SKM-1 treated with dmso at 0.1 percent for 144 hours (cell line): ENCODE data around the gene CYRIA.
A peak's percentile ranks its signal among the peaks of the same experiment; 100 is the strongest.

Experiments
- DNase-seq: peaks from one replicate; lab custom pipeline; 2025; ENCODE audit not compliant: unreplicated experiment; lab: John Stamatoyannopoulos, UW

CYRIA gene

GRCh38 chr2:16632598-16632997 lies 33.0 kb downstream of the CYRIA start:
- DNase-seq: no peak

GRCh38 chr2:16630463-16630862 lies 35.2 kb downstream of the CYRIA start:
- DNase-seq: peak; percentile 95

GRCh38 chr2:16629770-16630169 lies 35.9 kb downstream of the CYRIA start:
- DNase-seq: no peak

- no peak for DNase-seq
These were observed 36.6 kb downstream of the CYRIA start for GRCh38 chr2:16629044-16629443.

GRCh38 chr2:16628314-16628713 lies 37.3 kb downstream of the CYRIA start:
- peak; percentile 11 for DNase-seq

- DNase-seq: no peak
These were observed 38.5 kb downstream of the CYRIA start for GRCh38 chr2:16626997-16627605.

- DNase-seq: peak; percentile 24
These were observed 39.1 kb downstream of the CYRIA start for GRCh38 chr2:16626497-16626896.

GRCh38 chr2:16625759-16626158 lies 39.9 kb downstream of the CYRIA start:
- DNase-seq: no peak

GRCh38 chr2:16625201-16625729 lies 40.4 kb downstream of the CYRIA start:
- DNase-seq: peak; percentile 94

GRCh38 chr2:16624436-16624780 lies 41.2 kb downstream of the CYRIA start:
- no peak for DNase-seq

GRCh38 chr2:16623564-16624435 lies 41.8 kb downstream of the CYRIA start:
- no peak for DNase-seq

GRCh38 chr2:16623031-16623430 lies 42.6 kb downstream of the CYRIA start:
- no peak for DNase-seq

GRCh38 chr2:16622399-16622968 lies 43.1 kb downstream of the CYRIA start:
- DNase-seq: peak; percentile 67

GRCh38 chr2:16621316-16621715 lies 44.3 kb downstream of the CYRIA start:
- no peak for DNase-seq

- DNase-seq: no peak
These were observed 45.0 kb downstream of the CYRIA start for GRCh38 chr2:16620590-16620989.

- no peak for DNase-seq
These were observed 45.9 kb downstream of the CYRIA start for GRCh38 chr2:16619576-16620245.

GRCh38 chr2:16617282-16618266 lies 48.1 kb downstream of the CYRIA start:
- peak; percentile 19 for DNase-seq
